ENCODE measurements around the gene ARHGAP23.
A peak's percentile ranks its signal among the peaks of the same experiment; 100 is the strongest.

Gene ARHGAP23

GRCh38 chr17:38551121-38551520, 122.9 kb downstream of the ARHGAP23 start:
- TF ChIP-seq CEBPB (IDR thresholded peaks at IDR 0.05) (no peak), EP300 (IDR thresholded peaks at IDR 0.05; ENCODE audit: borderline replicate concordance) (no peak), ZBTB7A (IDR thresholded peaks at IDR 0.05; ENCODE audit: low read depth) (no peak), TCF12 (IDR thresholded peaks at IDR 0.05; ENCODE audit: low read depth) (no peak), EGR1 (IDR thresholded peaks at IDR 0.05) (no peak), FOXM1 (IDR thresholded peaks at IDR 0.05; ENCODE audit: borderline replicate concordance, low read depth) (no peak), RAD21 (IDR thresholded peaks at IDR 0.05; ENCODE audit: low read depth) (no peak), USF1 (IDR thresholded peaks at IDR 0.05) (no peak), CREB1 (IDR thresholded peaks at IDR 0.05; ENCODE audit: low read depth) (no peak), NFIC (IDR thresholded peaks at IDR 0.05) (no peak), TAF1 (IDR thresholded peaks at IDR 0.05; ENCODE audit: low read depth) (no peak), YY1 (IDR thresholded peaks at IDR 0.05; ENCODE audit: low read depth) (no peak)
- TF ChIP-seq, protein P1, sequence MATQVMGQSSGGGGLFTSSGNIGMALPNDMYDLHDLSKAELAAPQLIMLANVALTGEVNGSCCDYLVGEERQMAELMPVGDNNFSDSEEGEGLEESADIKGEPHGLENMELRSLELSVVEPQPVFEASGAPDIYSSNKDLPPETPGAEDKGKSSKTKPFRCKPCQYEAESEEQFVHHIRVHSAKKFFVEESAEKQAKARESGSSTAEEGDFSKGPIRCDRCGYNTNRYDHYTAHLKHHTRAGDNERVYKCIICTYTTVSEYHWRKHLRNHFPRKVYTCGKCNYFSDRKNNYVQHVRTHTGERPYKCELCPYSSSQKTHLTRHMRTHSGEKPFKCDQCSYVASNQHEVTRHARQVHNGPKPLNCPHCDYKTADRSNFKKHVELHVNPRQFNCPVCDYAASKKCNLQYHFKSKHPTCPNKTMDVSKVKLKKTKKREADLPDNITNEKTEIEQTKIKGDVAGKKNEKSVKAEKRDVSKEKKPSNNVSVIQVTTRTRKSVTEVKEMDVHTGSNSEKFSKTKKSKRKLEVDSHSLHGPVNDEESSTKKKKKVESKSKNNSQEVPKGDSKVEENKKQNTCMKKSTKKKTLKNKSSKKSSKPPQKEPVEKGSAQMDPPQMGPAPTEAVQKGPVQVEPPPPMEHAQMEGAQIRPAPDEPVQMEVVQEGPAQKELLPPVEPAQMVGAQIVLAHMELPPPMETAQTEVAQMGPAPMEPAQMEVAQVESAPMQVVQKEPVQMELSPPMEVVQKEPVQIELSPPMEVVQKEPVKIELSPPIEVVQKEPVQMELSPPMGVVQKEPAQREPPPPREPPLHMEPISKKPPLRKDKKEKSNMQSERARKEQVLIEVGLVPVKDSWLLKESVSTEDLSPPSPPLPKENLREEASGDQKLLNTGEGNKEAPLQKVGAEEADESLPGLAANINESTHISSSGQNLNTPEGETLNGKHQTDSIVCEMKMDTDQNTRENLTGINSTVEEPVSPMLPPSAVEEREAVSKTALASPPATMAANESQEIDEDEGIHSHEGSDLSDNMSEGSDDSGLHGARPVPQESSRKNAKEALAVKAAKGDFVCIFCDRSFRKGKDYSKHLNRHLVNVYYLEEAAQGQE (IDR thresholded peaks at IDR 0.05; ENCODE audit: low read depth) = no peak
- TF ChIP-seq, protein P2, sequence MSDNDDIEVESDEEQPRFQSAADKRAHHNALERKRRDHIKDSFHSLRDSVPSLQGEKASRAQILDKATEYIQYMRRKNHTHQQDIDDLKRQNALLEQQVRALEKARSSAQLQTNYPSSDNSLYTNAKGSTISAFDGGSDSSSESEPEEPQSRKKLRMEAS (IDR thresholded peaks at IDR 0.05) = no peak

- TF ChIP-seq FOXM1 (IDR thresholded peaks at IDR 0.05; ENCODE audit: borderline replicate concordance, low read depth) = no peak
- no peak for TF ChIP-seq TEAD4 (IDR thresholded peaks at IDR 0.05)
- no peak for TF ChIP-seq TCF12 (IDR thresholded peaks at IDR 0.05; ENCODE audit: low read depth)
- TF ChIP-seq, protein P2 (IDR thresholded peaks at IDR 0.05) = no peak
- TF ChIP-seq CREB1 (IDR thresholded peaks at IDR 0.05; ENCODE audit: low read depth) = no peak
These were observed 124.1 kb downstream of the ARHGAP23 start for GRCh38 chr17:38552343-38552742.

- TF ChIP-seq TEAD4 (IDR thresholded peaks at IDR 0.05) (no peak), NFIC (IDR thresholded peaks at IDR 0.05) (peak; percentile 55)
- TF ChIP-seq, protein P2 (IDR thresholded peaks at IDR 0.05) = peak; percentile 31; the same call in 1 of the 2 replicates
These were observed 126.4 kb downstream of the ARHGAP23 start for GRCh38 chr17:38554430-38555350.

DNA sequence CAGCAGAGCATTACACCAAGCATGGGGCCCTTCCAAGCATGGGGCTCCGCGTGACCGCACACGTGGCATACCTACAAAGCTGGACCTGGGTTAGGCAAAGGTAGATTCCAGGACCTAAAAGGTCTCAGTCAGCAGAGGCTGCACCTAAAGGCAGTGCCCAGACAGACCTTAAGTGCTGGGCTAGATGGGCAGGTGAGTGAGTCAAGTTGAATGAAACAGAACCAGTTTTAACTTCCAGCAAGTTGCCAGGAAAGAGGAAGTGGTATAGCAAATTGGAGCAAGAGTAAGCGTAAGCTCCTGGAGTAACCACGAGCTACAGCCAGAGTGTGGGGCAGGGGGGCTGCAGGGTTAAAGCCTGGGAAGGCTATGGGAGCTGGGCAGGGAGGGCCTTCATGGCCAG, 128.0 kb downstream of the ARHGAP23 start:
- TF ChIP-seq, protein P1 (IDR thresholded peaks at IDR 0.05; ENCODE audit: low read depth) = no peak
- no peak for TF ChIP-seq RAD21 (IDR thresholded peaks at IDR 0.05; ENCODE audit: low read depth)

DNA sequence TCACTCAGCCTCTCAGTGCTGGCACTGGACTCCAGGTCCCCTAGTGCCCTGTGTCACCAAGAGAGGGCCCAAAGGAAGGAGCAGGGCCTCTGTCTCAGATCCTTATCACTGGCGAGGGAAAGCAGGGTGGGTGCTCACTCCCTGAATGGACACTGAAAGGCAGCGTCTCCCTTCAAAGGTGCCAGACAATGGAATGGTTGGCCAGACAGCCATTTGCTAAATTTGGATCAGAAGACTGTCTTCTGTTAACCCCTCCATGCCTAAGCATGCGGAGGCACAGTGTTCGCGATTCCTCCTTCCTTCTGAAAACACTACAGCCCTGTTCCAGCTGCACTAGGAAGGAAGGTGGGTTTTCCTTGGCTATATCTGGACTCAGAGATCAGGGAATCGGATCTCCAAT, 129.1 kb downstream of the ARHGAP23 start:
- TF ChIP-seq NFIC (IDR thresholded peaks at IDR 0.05) (no peak), EP300 (IDR thresholded peaks at IDR 0.05; ENCODE audit: borderline replicate concordance) (no peak), EGR1 (IDR thresholded peaks at IDR 0.05) (no peak), CREB1 (IDR thresholded peaks at IDR 0.05; ENCODE audit: low read depth) (no peak), TEAD4 (IDR thresholded peaks at IDR 0.05) (no peak), FOXM1 (IDR thresholded peaks at IDR 0.05; ENCODE audit: borderline replicate concordance, low read depth) (no peak), RAD21 (IDR thresholded peaks at IDR 0.05; ENCODE audit: low read depth) (no peak), TCF12 (IDR thresholded peaks at IDR 0.05; ENCODE audit: low read depth) (no peak), USF1 (IDR thresholded peaks at IDR 0.05) (no peak), TAF1 (IDR thresholded peaks at IDR 0.05; ENCODE audit: low read depth) (no peak), CEBPB (IDR thresholded peaks at IDR 0.05) (no peak), YY1 (IDR thresholded peaks at IDR 0.05; ENCODE audit: low read depth) (no peak), ZBTB7A (IDR thresholded peaks at IDR 0.05; ENCODE audit: low read depth) (no peak)
- TF ChIP-seq, protein P2 (IDR thresholded peaks at IDR 0.05) = no peak
- TF ChIP-seq, protein P1 (IDR thresholded peaks at IDR 0.05; ENCODE audit: low read depth) = no peak
